ENCODE results near the gene CSRP1.
"Not testable (repeated sequence)": the region's sequence is repeated elsewhere in the genome, so short reads cannot be mapped to it uniquely, and the experiment has no call there.

CSRP1 gene

GRCh38 chr1:201483373-201483949 is 23.5 kb downstream of the CSRP1 start:
- H3K4me3 Mint-ChIP-seq, result no peak overlapping the region
- H3K27ac Mint-ChIP-seq, result no peak overlapping the region
- H3K9me3 Mint-ChIP-seq, result no peaks in the 10 kb centered on the region
- no peak for ATAC-seq
- no peak for DNase-seq (ENCODE audit: low spot score in 2 of 2)
- H3K36me3 Mint-ChIP-seq, result no peaks in the 10 kb centered on the region
- H3K4me1 Mint-ChIP-seq, result peaks cover 21% of the 10 kb centered on the region

- Mint-ChIP-seq H3K4me1 (peaks cover 21% of the 10 kb centered on the region), H3K4me3 (peak overlapping the region; percentile 78), H3K9me3 (no peaks in the 10 kb centered on the region), H3K27ac (no peak overlapping the region), H3K36me3 (no peaks in the 10 kb centered on the region)
- DNase-seq (ENCODE audit: low spot score in 2 of 2) (no peak), ATAC-seq (no peak)
Measured at GRCh38 chr1:201482755-201483154, 24.2 kb downstream of the CSRP1 start.

GRCh38 chr1:201481761-201482493 is 25.0 kb downstream of the CSRP1 start:
- no peak overlapping the region for H3K27ac Mint-ChIP-seq

GRCh38 chr1:201481004-201481380 is 25.9 kb downstream of the CSRP1 start:
- H3K4me1 Mint-ChIP-seq, result peaks cover 27% of the 10 kb centered on the region
- DNase-seq (ENCODE audit: low spot score in 2 of 2) (no peak), ATAC-seq (no peak)
- H3K4me3 Mint-ChIP-seq, result peak overlapping the region; percentile 78
- H3K9me3 Mint-ChIP-seq, result no peaks in the 10 kb centered on the region
- peaks cover 5% of the 10 kb centered on the region for H3K36me3 Mint-ChIP-seq
- H3K27ac Mint-ChIP-seq, result no peak overlapping the region

More at GRCh38 chr1:201481761-201482493, 25.0 kb downstream of the CSRP1 start:
- Mint-ChIP-seq H3K9me3 (no peaks in the 10 kb centered on the region), H3K4me1 (peaks cover 21% of the 10 kb centered on the region), H3K36me3 (no peaks in the 10 kb centered on the region), H3K4me3 (peak overlapping the region; percentile 78)
- DNase-seq (ENCODE audit: low spot score in 2 of 2), result peak; percentile 73 to 91
- peak; percentile 87 for ATAC-seq

GRCh38 chr1:201480231-201481003 is 26.5 kb downstream of the CSRP1 start:
- ATAC-seq, result peak; percentile 71
- peak overlapping the region; percentile 78 for H3K4me3 Mint-ChIP-seq
- H3K36me3 Mint-ChIP-seq, result peaks cover 5% of the 10 kb centered on the region
- DNase-seq (ENCODE audit: low spot score in 2 of 2), result peak; percentile 33 to 75
- H3K9me3 Mint-ChIP-seq, result no peaks in the 10 kb centered on the region
- H3K27ac Mint-ChIP-seq, result no peak overlapping the region
- peaks cover 27% of the 10 kb centered on the region for H3K4me1 Mint-ChIP-seq

GRCh38 chr1:201479201-201479730 is 27.7 kb downstream of the CSRP1 start:
- Mint-ChIP-seq H3K36me3 (peaks cover 5% of the 10 kb centered on the region), H3K4me3 (no peak overlapping the region), H3K9me3 (no peaks in the 10 kb centered on the region), H3K27ac (no peak overlapping the region), H3K4me1 (peaks cover 27% of the 10 kb centered on the region)
- DNase-seq (ENCODE audit: low spot score in 2 of 2) (no peak), ATAC-seq (no peak)

GRCh38 chr1:201478666-201479065 is 28.3 kb downstream of the CSRP1 start:
- DNase-seq (ENCODE audit: low spot score in 2 of 2); ATAC-seq; H3K9me3 Mint-ChIP-seq; H3K36me3 Mint-ChIP-seq; H3K4me3 Mint-ChIP-seq; H3K27ac Mint-ChIP-seq: not testable (repeated sequence)
- peaks cover 27% of the 10 kb centered on the region for H3K4me1 Mint-ChIP-seq

GRCh38 chr1:201476670-201477344 is 30.1 kb downstream of the CSRP1 start:
- no peak for ATAC-seq
- H3K4me1 Mint-ChIP-seq, result peaks cover 16% of the 10 kb centered on the region
- peaks cover 5% of the 10 kb centered on the region for H3K36me3 Mint-ChIP-seq

GRCh38 chr1:201475915-201476669 is 30.8 kb downstream of the CSRP1 start:
- ATAC-seq, result no peak
- Mint-ChIP-seq H3K27ac (no peak overlapping the region), H3K9me3 (no peaks in the 10 kb centered on the region)

More at GRCh38 chr1:201476670-201477344, 30.1 kb downstream of the CSRP1 start:
- no peak overlapping the region for H3K4me3 Mint-ChIP-seq
- H3K27ac Mint-ChIP-seq, result no peak overlapping the region
- no peaks in the 10 kb centered on the region for H3K9me3 Mint-ChIP-seq
- DNase-seq (ENCODE audit: low spot score in 2 of 2), result no peak

GRCh38 chr1:201475130-201475529 is 31.8 kb downstream of the CSRP1 start:
- no peak overlapping the region for H3K27ac Mint-ChIP-seq
- DNase-seq (ENCODE audit: low spot score in 2 of 2), result no peak
- no peak for ATAC-seq
- peaks cover 6% of the 10 kb centered on the region for H3K4me1 Mint-ChIP-seq
- H3K36me3 Mint-ChIP-seq, result peaks cover 5% of the 10 kb centered on the region
- H3K4me3 Mint-ChIP-seq, result no peak overlapping the region
- no peaks in the 10 kb centered on the region for H3K9me3 Mint-ChIP-seq

More at GRCh38 chr1:201475915-201476669, 30.8 kb downstream of the CSRP1 start:
- Mint-ChIP-seq H3K4me1 (peaks cover 10% of the 10 kb centered on the region), H3K36me3 (peaks cover 5% of the 10 kb centered on the region), H3K4me3 (no peak overlapping the region)
- DNase-seq (ENCODE audit: low spot score in 2 of 2), result no peak

GRCh38 chr1:201473296-201473695 is 33.6 kb downstream of the CSRP1 start:
- H3K4me3 Mint-ChIP-seq, result no peak overlapping the region
- H3K9me3 Mint-ChIP-seq, result no peaks in the 10 kb centered on the region
- peaks cover 5% of the 10 kb centered on the region for H3K36me3 Mint-ChIP-seq
- peaks cover 6% of the 10 kb centered on the region for H3K4me1 Mint-ChIP-seq
- ATAC-seq (no peak), DNase-seq (ENCODE audit: low spot score in 2 of 2) (no peak)
- no peak overlapping the region for H3K27ac Mint-ChIP-seq

- not testable (repeated sequence) for H3K36me3 Mint-ChIP-seq; DNase-seq (ENCODE audit: low spot score in 2 of 2); ATAC-seq; H3K27ac Mint-ChIP-seq; H3K4me1 Mint-ChIP-seq; H3K9me3 Mint-ChIP-seq; H3K4me3 Mint-ChIP-seq
Measured at GRCh38 chr1:201472321-201472720, 34.6 kb downstream of the CSRP1 start.

- Mint-ChIP-seq H3K27ac (no peak overlapping the region), H3K36me3 (peaks cover 5% of the 10 kb centered on the region), H3K4me1 (peaks cover 6% of the 10 kb centered on the region), H3K4me3 (no peak overlapping the region), H3K9me3 (no peaks in the 10 kb centered on the region)
- ATAC-seq, result no peak
- DNase-seq (ENCODE audit: low spot score in 2 of 2), result no peak
Measured at GRCh38 chr1:201471772-201472171, 35.2 kb downstream of the CSRP1 start.

GRCh38 chr1:201470581-201470980 is 36.3 kb downstream of the CSRP1 start:
- no peak overlapping the region for H3K4me3 Mint-ChIP-seq
- H3K36me3 Mint-ChIP-seq, result no peaks in the 10 kb centered on the region
- H3K9me3 Mint-ChIP-seq, result no peaks in the 10 kb centered on the region
- DNase-seq (ENCODE audit: low spot score in 2 of 2) (no peak), ATAC-seq (no peak)
- H3K27ac Mint-ChIP-seq, result no peak overlapping the region
- no peaks in the 10 kb centered on the region for H3K4me1 Mint-ChIP-seq

All from stimulated activated effector memory CD8-positive, alpha-beta T cell treated with anti-CD3 and anti-CD28 coated beads, Interleukin-12 subunit alpha, Interleukin-12 subunit beta, amount 100 ng/mL, for 72 hours (primary cell).